KBM-7 (cell line): ENCODE data around the gene XK.

ENCODE experiments used
- DNase-seq: peaks from one replicate; pipeline ENCODE4 v3.0.0-alpha.2; 2015
- in situ Hi-C: fragments of 300-500 bp; cut with MboI; formaldehyde crosslinking; loops from 2 replicates; pipeline ENCODE4 v1.14.3; 2020; ENCODE audit warnings: low sequenced_read_pairs, low pct_unique_long_range_greater_than_20kb, mixed read lengths

XK gene

DNA sequence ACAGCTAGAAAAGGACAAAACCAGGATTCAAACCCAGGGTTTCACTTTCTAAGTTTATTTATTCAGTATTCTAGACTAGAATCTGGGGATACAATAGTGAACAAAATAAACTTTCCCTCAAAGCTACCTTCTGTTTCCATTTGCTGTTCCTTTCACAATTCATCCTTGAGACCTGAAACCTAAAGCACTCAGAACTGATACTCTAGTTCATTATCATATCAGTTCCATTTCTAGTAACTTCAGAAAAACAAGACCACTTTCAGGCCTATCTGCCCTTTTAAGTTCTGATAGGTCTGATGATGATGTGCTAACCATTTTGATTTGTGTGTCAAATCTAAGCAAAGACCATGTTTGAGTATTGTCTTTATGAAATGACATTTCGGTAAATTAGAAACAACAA is 7.8 kb upstream of the XK start:
- in situ Hi-C loops, result no loop called here
- DNase-seq, result no peak

DNA sequence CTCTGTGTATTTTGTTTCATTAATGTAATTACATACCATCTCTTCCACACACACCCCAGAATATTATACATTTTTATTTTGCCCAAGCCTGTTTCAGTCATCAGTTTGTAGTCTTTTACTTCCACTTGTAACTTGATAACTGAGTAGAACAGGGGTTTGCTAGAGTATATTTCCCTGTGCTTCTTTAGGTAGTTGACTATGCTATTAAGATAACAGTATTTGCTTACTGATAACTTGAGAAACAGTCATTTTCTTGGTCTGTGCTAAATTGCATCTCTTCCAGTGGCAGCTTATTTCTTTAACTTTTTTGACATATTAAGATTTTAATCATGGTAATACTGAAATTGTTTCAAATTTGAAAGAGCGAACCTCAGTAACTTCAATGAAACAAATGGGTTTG is 7.0 kb upstream of the XK start:
- no peak for DNase-seq
- in situ Hi-C loops, result no loop called here

DNA sequence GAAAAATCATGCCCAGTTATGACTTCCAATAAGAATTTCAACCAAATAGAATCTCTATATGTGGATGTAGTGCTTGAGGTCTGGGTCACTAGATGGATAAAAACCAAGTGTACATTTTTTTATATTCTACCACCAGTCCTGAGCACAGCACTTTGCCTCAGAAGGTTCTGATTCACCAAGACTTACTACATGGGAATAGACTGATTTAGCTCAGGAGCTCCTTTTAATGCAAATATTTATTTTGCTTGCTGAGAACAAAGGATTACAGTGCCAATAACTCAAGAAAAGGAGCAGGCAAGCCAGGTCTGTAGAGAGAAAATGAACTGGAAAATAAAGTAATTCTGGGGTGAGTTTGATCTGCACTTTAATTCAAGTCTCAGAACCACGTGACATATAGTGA is 6.4 kb upstream of the XK start:
- DNase-seq, result no peak
- in situ Hi-C loops, result no loop called here

DNA sequence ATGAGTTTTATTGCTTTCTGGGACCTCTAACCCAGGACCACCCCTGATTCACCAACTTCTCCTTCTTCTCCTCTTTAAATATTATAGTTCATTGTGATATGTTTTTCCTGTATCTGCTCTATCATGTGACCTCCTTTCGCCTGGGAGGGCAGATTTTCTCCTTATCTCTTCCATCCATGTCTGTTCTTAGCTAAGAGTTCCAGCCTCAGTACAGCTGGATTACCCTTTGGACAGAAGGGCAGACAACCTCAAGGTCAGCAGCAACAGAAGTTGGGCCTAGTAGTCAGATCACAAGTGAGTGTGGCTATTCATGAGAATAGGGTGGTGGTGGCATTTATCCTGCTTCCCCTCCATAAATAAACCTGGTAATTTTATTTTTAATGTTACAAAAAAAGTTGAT is 5.7 kb upstream of the XK start:
- DNase-seq, result no peak
- in situ Hi-C loops, result no loop called here

DNA sequence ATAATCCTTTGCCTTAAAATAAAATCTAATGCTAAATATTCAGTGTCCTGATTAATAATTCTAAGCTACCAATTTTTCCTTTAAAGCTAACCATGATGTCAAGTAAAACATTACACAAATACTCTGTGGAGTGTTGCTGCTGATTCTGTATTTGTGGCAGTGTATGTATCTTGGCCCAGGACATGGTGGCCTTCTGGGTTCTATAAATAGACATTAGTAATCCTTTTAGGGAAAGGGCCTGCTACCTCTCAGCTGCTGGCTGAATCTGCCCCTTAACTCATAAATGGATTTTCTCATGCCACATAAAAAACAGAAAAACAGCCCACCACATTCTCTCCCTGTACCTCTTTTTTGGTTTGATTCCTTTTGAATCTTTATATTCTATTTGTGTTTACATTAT is 1.2 kb upstream of the XK start:
- in situ Hi-C loops, result no loop called here
- DNase-seq, result no peak

DNA sequence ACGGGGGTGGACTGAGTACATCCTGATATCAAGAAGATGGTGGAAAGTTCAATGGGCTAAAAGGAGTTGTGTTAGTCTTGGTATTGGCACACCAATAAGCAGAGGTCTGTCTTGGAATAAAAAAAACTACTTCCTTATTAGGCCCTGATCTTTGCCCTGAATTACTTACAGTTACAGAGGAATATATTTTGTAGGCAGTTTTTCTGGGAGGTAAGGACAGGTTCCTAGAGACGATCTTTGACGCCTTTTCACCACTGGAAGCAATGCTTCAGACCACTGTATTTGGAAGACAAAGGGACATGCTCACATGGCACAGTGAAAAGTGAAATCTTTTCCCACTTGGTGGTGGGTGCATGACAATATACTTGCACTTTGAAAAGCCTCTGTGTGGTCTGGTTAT is 618 bp upstream of the XK start:
- in situ Hi-C loops, result no loop called here
- DNase-seq, result no peak

DNA sequence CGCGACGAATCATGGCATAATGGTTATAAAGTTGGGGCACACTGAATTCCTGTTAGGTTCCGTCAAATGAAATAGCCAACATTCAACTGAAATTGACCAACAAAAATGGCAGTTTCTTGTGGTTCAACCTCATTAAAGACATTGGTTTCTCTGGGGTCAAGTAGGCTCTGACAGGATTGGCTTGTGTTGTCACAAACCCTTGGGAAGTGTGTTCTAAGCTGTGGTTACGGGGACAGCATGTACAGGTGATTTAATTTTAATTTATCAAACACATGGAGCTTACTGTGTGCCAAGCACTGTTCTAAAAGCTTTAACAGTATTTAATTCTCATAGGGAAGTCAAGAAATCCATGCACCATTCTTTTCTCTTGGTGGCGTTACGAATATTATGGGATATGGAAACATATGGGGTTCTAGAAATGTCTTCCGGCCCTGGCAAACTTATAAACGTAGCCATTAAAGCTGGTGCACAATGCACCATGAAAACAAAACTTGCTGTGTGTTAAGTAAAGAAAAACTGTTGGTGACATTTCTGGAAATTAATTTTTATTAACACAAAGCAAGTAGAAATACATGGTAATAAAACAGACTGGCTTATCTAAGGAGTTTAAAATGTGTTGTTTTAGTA is 891 bp downstream of the XK start:
- in situ Hi-C loops, result no loop called here
- no peak for DNase-seq

DNA sequence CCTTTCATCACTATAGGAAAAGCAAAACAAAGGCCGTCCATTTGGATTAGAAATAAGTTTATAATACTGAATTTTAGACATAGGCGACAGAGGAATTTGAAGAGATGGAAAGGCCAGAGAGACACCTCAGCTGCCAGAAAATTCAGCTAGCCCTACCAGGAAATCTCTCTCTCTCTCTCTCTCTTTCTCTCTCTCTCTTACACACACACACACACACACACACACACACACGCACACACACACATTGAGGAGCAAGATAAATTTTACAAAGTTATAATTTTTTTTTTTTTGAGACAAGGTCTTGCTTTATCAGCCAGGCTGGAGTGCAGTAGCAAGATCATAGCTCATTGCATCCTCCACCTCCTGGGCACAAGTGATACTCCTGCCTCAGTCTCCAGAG is 1.4 kb downstream of the XK start:
- in situ Hi-C loops, result no loop called here
- no peak for DNase-seq

DNA sequence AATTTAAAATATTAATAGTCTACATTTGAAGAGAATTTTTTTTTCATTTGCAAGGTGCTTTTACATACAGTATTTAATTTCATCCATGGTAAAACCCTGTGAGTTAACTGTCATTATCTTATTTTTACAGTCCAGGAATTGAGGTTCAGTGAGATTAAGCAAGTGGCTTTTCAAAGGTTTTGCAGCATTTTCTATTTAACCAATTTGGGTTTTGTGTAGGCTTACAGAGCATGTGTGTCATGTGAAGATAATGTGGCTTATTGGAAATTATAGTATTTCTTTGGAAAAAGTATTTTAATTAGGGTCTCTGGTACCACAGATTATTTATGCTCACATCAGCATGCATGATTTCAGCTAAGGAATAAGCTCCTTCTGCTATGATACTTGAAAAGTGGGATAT is 4.5 kb downstream of the XK start:
- in situ Hi-C loops, result no loop called here
- DNase-seq, result no peak

DNA sequence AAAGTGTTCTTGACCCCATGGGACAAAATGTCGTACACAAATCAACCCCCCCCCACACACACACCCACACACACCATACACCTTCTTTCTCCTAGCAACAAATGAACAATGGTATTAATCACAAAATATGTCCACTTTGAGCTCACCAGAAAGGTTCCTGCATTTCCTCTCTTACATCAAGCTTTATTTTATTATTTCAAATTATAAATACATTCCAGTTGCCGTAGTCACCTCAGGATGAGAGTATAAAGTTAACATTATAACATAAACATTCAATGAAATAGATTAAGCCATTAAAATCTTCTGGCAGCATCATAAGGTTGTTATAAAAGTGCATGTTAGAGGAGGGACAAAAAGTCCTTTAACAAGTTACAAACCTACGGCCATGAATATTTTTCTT is 7.3 kb downstream of the XK start:
- in situ Hi-C loops, result no loop called here
- no peak for DNase-seq

DNA sequence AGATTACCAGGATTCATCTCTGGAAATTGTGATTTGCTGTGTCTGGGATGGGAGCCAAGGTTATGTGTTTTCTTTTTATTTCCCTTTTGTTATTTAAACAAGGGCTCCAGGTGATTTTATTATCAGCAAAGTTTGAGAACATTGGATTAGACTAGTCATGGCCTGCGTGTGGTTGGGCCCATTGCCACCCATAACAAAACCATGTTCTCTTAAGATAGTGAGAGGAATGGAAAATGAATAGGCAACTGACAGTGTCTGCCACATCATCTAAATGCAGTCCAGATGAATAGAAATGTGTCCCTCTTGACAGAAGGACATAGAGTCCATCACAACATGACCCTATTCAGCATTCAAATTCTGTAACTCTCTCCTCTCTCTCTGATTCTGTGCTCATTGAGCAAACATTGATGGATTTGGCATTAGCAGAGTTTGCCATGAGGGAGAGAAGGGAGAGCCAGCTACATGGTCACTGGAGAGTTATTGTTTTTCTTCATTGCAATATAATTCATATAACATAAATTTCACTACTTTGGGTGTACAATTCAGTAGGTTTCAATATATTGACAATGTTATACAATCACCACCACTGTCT is 11.7 kb downstream of the XK start:
- DNase-seq, result no peak
- in situ Hi-C loops, result no loop called here

DNA sequence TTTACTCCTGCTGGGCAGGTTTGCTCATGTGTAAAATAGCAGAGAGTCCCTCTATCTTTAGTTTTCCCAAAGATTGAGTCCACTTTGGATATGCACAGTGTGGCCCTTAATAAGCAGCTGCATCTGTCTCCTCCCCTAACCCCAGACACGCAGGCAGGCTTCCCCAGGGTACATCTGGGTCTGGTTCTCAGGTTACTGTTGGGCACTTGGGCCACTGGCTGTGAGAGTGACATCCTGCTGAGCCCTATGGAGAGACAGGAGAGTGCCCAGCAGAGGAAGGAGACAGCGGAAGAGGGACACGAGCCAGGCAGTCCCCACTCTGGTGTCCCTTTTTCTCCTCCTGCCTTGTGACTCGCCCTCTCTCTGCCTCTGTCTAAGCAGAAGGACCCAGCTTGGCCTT is 16.0 kb downstream of the XK start:
- no peak for DNase-seq
- in situ Hi-C loops, result no loop called here

DNA sequence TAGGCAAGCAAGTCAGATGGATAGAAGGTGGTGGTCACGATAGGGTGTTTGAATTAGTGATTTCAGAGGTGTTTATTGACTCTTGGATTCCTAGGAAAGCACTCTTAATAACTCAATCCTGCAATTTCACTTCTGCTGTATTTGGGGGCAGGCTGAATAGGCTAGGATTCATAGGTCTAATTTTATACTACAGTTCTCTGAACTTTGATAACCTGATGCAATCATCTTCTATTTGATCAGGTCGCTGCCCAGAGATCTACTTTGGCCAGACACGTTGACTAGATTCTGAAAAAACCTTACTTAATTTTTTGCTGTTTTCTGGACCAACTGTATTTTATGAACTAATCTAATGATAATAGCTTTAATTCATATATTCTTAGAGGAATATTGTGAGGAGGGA is 26.4 kb downstream of the XK start:
- no peak for DNase-seq
- in situ Hi-C loops, result no loop called here

DNA sequence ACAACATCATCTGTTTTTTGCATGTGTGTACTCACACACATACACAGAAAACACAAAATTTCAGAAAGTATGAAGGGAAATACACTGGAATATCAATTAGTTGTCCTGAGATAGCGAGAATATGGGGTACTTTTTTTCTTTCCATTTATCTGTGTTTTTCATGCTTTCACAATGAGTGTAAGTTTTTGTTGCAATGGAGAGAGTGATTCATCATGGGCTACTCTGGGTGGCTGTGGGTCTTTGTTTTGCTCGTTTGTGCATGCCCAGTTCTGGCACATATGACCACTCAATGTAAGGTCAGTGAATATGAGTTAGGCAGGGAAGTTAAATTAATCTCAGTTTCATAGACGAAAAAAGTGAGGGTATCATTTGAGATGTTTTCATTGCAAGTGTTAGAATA is 26.9 kb downstream of the XK start:
- no peak for DNase-seq
- in situ Hi-C loops, result no loop called here

DNA sequence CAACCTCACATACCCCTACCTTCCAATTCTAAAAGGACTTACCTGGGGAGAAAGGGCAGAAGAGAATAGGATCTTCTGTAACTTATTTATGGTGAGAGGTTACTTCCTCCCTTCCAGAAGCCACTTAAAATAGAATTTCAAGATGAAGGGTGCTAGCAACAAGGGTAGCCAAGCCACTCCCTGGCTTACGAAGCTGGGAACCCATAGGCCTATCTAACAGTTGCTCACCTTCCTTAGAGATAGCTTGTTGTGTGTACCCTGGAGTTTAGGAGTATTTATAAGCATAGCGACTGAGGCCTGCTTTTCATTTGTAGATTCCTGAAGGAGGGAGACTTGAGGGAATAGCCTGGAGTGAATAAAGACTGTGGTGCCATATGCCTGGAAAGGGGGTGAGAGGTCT is 28.9 kb downstream of the XK start:
- DNase-seq, result no peak
- in situ Hi-C loops, result no loop called here

DNA sequence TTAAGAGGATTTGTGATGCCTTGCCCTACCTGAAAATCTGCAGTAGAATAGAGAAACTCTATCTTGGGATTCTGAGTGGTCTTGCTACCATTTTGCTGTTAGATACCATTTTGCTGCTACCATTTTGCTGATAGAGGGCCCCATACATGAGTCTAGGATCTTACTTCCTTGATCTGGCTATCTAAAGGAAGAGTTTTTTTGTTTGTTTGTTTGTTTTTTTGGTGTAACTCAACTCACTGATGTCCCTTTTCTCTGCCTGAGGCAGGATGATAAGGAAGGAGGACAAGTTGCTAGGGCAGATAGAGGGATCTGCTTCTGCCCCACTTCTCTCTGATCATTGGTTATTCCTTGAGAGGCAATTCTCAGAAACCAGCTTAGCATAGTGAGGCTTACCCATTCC is 31.0 kb downstream of the XK start:
- no peak for DNase-seq
- in situ Hi-C loops, result no loop called here

DNA sequence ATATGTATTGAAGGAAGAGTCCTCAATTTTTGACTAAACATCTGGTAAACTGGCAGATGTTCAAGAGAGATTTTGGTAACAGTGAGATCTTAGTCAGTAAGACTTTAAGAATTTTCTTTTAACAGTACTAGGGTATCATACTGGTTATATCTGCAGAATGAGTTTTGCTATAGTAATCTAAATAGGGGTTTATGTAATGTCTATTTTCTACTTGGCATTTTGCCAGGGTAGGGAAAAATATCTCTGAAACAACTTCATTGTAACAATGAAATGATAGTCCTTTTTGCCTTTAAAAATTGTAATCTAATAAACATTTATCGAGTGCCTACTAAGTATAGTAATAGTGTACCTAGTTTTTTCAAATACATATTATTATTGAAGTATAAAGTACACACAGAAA is 32.1 kb downstream of the XK start:
- in situ Hi-C loops, result no loop called here
- DNase-seq, result no peak

DNA sequence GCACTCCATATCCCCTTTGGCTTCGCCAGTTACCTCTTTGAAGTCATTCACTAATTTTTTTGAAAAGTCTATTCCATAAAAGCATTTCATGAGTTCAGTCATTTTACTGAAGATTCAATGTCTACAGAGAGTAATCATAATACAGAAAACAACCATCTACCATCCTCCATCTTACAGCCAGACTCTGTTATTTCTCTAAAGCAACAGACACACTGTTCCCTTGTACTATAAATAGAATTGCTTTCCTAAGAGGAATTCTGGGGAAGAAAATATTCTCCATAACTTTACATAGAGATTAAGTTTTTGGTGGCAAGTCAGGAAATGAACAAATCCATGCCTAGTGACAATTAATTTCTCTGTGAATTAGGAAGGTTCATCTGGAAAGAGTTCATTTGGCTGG is 37.0 kb downstream of the XK start:
- in situ Hi-C loops, result no loop called here
- no peak for DNase-seq

DNA sequence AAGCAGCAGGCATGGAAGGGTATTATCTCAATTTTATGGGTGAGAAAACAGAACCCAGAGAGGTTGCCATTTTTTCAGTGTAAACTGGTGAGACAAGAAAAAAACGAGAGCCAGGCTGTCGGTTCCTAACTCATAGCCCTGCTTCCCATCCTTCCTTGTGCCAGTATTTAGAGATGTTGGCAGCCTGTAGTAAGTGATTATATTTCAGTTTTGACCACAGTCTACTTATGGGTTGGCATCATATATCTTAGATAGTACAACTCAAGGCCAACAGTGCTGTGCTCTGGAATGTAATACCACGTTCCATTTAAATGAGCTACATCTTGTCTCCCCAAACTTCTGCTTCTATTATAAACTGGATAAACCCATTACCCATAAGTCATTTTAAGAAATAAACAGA is 40.8 kb downstream of the XK start:
- in situ Hi-C loops, result no loop called here
- no peak for DNase-seq

DNA sequence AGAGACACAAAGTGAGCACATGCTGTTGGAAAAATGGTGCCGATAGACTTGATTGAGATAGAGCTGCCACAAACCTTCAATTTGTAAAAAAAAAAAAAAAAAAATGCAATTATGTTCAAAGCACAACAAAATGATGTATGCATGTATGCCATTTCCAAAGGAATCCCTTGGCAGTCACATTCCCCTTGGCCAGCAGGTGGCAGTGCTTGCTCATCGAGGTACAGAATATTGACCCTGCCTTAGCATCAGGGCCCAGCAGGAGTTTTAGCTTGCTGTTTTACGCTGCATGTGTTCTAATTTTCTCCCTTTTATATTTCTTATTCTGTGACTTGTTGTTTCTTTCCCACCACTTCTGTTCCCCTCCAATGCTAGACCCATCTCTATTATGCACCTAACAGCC is 59.8 kb downstream of the XK start:
- in situ Hi-C loops, result no loop called here
- peak; percentile 84 for DNase-seq

DNA sequence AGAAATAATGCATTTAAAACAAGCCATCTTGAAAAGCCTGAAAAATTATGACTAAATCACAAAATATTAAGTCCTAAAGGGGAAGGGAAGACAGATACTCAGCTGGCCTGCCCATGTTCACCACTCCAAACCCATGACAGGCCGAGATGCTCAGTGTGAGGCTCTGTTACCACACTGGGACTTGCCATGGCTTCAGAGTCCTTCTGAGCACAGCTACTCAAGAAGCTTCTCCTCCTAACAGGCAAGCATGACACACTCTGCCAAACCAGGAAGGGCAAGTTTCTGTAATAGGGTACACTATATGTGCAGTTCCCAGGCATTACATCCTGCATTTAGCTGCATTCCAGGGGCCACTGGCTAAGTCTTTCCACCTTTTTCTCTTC is 60.2 kb downstream of the XK start:
- peak; percentile 38 for DNase-seq
- in situ Hi-C loops, result no loop called here
